NCI-H774 (cell line): ENCODE measurements around the gene CEP250.

Source experiments
- DNase-seq: peaks from one replicate; lab custom pipeline; 2025; lab: John Stamatoyannopoulos, UW

Gene CEP250

GRCh38 chr20:35562541-35563110 lies 107.2 kb downstream of the CEP250 start:
- no peak for DNase-seq

- DNase-seq: no peak
Observed at GRCh38 chr20:35563834-35564233, 108.4 kb downstream of the CEP250 start.

GRCh38 chr20:35564905-35565304 lies 109.5 kb downstream of the CEP250 start:
- no peak for DNase-seq

- no peak for DNase-seq
Observed at GRCh38 chr20:35568645-35569044, 113.2 kb downstream of the CEP250 start.
